Pancreas (tissue), 10 donors: Measurements from ENCODE around the gene POLH. TPM values are rescaled to one million over a fixed set of nuclear protein-coding genes. Genes with fewer than 3 reads are reported as not detected.
"Not testable (repeated sequence)": the region's sequence is repeated elsewhere in the genome, so short reads cannot be mapped to it uniquely, and the experiment has no call there.

Experiments used
- ATAC-seq, 4 donors: fragments of 200-7000 bp; cut with Tn5 transposase; one replicate each; pipeline versions ENCODE4 v1.8.0 to v1.9.1; 2020; ENCODE audit warnings: mild to moderate bottlenecking in 4 of 4, moderate library complexity in 4 of 4
- DNase-seq, 6 donors: peaks; one replicate each; pipeline ENCODE4 v3.0.0-alpha.2; 2020
- FAIRE-seq: peaks from 2 replicates; lab custom pipeline; 2012; peaks lifted over from hg19 to GRCh38; lab: Jason Lieb, UNC
- H3K27ac ChIP-seq, 4 donors: fragments of 200-600 bp; sonication (generic); 1 replicate in 3 of 4; 2 replicates in 1 of 4; pipeline versions ENCODE4 v1.5.0 to v1.8.0; 2020
- H3K27me3 ChIP-seq, 4 donors: fragments of 200-600 bp; one replicate each; pipeline ENCODE4 v1.8.0; 2021
- H3K36me3 ChIP-seq, 3 donors: fragments of 200-600 bp; sonication (generic) in 1 of 3; one replicate each; pipeline versions ENCODE4 v1.5.0 to v1.8.0; 2020 to 2021
- H3K4me1 ChIP-seq, 3 donors: fragments of 200-600 bp; one replicate each; pipeline ENCODE4 v1.8.0; 2021
- H3K4me3 ChIP-seq, 4 donors: fragments of 200-600 bp; sonication (generic) in 2 of 4; one replicate each; pipeline versions ENCODE4 v1.5.0 to v1.8.0; 2020 to 2021
- H3K9me3 ChIP-seq, 4 donors: fragments of 200-600 bp; one replicate each; pipeline ENCODE4 v1.8.0; 2021
- WGBS, 2 donors: extraction: QIAGEN DNeasy Blood & Tissue Kit; methylation state at CpG; one replicate each; pipeline ENCODE4 v1.1.7; 2013; 5-methylcytosine and 5-hydroxymethylcytosine counted together
- intact Hi-C, 3 donors: fragments of 100-400 bp; cut with DNase I; formaldehyde crosslinking; loops; one replicate each; pipeline versions ENCODE4 v1.11.1 to v1.14.2; 2022
- polyA plus RNA-seq, 2 donors: library from polyadenylated mRNA; stranded (reverse); fragments of 200-250 nt; gene quantifications; one replicate each; pipeline ENCODE4 v1.2.3, GENCODE V29; 2013
- total RNA-seq, 6 donors: library from RNA; stranded (reverse); fragmentation: NEBNext Ultra II Directional in 4 of 6; extraction: Animal tissue kit (Norgen Biotek cat#: 25700) in 4 of 6; gene quantifications; one replicate each; pipeline versions ENCODE4 v1.2.1 to v1.2.4, GENCODE V29; 2021 to 2023
- TF ChIP-seq, protein P1 (sequence below), 4 donors: fragments of 200-600 bp; sonication (generic) in 3 of 4; IDR thresholded peaks; one replicate each; pipeline versions ENCODE4 v1.5.0 to v1.8.0; 2021; ENCODE audit warnings: antibody characterized with exemption in 4 of 4
- donor health status: healthy with polysubstance abuse.
- donor health status: DM: no; HTN: no; CAD: no; lungs with moderate emphysema.
- donor health status: DM: no; HTN: no; CAD: no.
- donor health status: control.
- donor health status: control.
- donor health status: Bipolar disorder and iron deficiency.
- donor health status: DM: yes; HTN: yes; CAD: no.
- donor health status: DM: no; HTN: no; CAD: no.
- donor health status: DM: no; HTN: no; CAD: no.
- donor health status: DM: yes; HTN: yes; CAD: no.

Gene POLH
- total and polyA plus RNA-seq, 8 donors = 1.9 to 12.6 (median 7.7) TPM

GRCh38 chr6:43629104-43629504 is 53.1 kb downstream of the POLH start, which contains the start of gene GTPBP2:
Gene GTPBP2 (minus strand): TSS chr6:43629264. CDS start chr6:43629162, 102 bp downstream.
- Histone ChIP-seq H3K9me3 (no peaks in the 10 kb centered on the region), H3K27ac (peak within 1 kb of the TSS; percentile 87 to 97 (median 93)), H3K27me3 (no peaks in the 10 kb centered on the region), H3K4me3 (peak within 1 kb of the TSS; percentile 51 to 97 (median 82)), H3K36me3 (peaks cover 0 to 16% (median 5%) of the 10 kb centered on the region in 3 donors), H3K4me1 (peaks cover 0 to 21% (median 4%) of the 10 kb centered on the region in 3 donors)
- TF ChIP-seq, protein P1, sequence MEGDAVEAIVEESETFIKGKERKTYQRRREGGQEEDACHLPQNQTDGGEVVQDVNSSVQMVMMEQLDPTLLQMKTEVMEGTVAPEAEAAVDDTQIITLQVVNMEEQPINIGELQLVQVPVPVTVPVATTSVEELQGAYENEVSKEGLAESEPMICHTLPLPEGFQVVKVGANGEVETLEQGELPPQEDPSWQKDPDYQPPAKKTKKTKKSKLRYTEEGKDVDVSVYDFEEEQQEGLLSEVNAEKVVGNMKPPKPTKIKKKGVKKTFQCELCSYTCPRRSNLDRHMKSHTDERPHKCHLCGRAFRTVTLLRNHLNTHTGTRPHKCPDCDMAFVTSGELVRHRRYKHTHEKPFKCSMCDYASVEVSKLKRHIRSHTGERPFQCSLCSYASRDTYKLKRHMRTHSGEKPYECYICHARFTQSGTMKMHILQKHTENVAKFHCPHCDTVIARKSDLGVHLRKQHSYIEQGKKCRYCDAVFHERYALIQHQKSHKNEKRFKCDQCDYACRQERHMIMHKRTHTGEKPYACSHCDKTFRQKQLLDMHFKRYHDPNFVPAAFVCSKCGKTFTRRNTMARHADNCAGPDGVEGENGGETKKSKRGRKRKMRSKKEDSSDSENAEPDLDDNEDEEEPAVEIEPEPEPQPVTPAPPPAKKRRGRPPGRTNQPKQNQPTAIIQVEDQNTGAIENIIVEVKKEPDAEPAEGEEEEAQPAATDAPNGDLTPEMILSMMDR (IDR thresholded peaks at IDR 0.05) = no peak
- peak; percentile 20 for FAIRE-seq
- 0 to 1% methylated on average over 43 to 46 of the region's 46 CpGs for WGBS, 2 donors
- intact Hi-C loops = no loop called here
- DNase-seq = peak; percentile 95 to 99 (median 98)
- peak; percentile 85 to 93 (median 86) for ATAC-seq

DNA sequence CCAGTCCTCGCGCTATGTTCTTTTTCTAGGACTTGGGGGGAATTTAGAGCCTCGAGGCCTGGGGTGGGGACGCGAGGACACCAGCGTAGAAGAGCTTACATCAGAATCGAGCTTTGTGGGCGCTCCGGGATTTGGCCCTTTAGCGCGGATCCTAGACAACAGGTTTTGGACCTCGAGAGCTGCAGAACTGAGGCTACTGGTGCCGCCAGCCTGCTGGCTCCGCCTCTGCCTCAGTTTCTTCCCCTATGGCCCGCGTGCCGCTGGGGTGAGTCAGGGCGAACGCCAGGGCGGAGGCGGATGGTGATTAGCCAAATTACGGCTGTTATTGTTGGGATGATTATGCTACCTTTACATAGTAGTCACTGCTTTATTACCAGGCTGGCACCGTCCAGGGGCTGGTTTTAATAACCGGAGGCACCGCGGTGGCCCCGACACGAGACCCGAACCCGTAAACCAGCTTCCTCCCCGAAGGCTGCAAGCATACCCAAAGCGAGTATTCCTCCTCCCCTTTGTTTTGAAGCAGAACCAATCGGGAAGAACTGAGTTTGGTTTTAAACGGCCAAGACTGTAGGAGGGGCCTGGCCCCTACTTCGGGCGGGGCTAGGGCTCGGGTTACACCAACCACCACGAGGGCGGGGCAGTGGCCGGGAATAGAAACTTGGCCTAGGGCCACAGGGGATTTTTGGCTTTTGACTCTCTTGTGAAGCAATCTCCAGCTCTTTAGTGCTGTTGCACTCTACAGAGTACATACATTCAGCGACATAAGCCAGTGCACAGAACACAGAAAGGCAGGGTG is 53.7 kb downstream of the POLH start:
- H3K27me3 ChIP-seq = no peaks in the 10 kb centered on the region
- WGBS, 2 donors = 0% methylated on average over 41 of the region's 41 CpGs
- intact Hi-C loops = no loop called here
- peak overlapping the region; percentile 51 to 97 (median 82) for H3K4me3 ChIP-seq
- DNase-seq (peak; percentile 89 to 98 (median 96)), FAIRE-seq (peak; percentile 81), ATAC-seq (peak; percentile 81 to 90 (median 86))
- H3K27ac ChIP-seq = peak overlapping the region; percentile 87 to 97 (median 93)
- TF ChIP-seq, protein P1 (IDR thresholded peaks at IDR 0.05) = no peak
- peaks cover 0 to 21% (median 4%) of the 10 kb centered on the region in 3 donors for H3K4me1 ChIP-seq
- no peaks in the 10 kb centered on the region for H3K9me3 ChIP-seq
- peaks cover 0 to 10% (median 5%) of the 10 kb centered on the region in 3 donors for H3K36me3 ChIP-seq

DNA sequence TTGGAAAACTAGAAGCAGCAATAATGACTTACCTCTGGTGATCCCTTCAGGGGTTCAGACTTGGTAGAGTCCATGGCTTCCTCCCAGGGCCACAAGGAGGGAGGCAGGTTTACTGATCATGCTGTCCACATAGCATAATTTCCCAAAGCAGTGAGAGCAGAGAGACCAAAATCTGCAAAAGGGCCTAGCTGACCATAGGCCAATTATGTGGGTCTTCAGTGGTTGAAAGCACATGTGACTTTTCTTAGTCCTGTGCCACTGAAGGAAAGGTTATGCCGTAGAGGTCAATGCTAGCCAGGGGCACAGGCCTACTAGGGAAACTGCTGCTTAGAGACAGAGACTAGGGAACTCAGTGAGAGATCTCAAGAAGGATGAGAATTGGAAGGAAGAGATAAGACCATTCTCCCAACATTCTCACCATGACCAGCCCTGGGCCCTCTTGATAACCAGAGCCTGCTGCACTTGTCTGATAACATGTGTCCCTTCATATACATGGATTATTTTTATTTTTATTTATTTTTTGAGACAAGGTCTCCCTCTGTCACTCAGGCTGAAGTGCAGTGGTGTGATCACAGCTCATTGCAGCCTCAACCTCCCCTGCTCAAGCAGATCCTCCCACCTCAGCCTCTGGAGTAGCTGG is 55.1 kb downstream of the POLH start:
- Histone ChIP-seq H3K36me3 (no peaks in the 10 kb centered on the region), H3K9me3 (no peaks in the 10 kb centered on the region), H3K27ac (peak overlapping the region in 1 of 4 donors; percentile 17), H3K4me3 (no peak overlapping the region), H3K4me1 (peaks cover 4 to 23% (median 4%) of the 10 kb centered on the region in 3 donors), H3K27me3 (no peaks in the 10 kb centered on the region)
- peak in 1 of 6 donors; percentile 8 for DNase-seq
- intact Hi-C loops = no loop called here
- FAIRE-seq = no peak
- TF ChIP-seq, protein P1 (IDR thresholded peaks at IDR 0.05) = no peak
- WGBS, 2 donors = 96 to 98% methylated on average over 1 of the region's 1 CpG
- no peak for ATAC-seq

DNA sequence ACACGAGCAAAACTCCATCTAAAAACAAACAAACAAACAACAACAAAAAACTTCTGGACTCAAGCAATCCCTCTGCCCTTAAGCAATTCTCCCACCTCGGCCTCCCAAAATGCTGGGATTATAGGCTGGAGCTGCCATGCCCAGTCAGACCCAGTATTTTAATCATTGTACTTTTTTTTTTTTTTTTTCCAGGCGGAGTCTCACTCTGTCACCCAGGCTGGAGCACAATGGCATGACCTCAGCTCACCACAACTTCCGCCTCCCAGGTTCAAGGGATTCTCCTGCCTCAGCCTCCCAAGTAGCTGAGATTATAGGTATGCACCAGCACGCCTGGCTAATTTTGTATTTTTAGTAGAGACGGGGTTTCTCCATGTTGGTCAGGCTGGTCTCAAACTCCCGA is 57.0 kb downstream of the POLH start:
- H3K9me3 ChIP-seq, FAIRE-seq: not testable (repeated sequence)

DNA sequence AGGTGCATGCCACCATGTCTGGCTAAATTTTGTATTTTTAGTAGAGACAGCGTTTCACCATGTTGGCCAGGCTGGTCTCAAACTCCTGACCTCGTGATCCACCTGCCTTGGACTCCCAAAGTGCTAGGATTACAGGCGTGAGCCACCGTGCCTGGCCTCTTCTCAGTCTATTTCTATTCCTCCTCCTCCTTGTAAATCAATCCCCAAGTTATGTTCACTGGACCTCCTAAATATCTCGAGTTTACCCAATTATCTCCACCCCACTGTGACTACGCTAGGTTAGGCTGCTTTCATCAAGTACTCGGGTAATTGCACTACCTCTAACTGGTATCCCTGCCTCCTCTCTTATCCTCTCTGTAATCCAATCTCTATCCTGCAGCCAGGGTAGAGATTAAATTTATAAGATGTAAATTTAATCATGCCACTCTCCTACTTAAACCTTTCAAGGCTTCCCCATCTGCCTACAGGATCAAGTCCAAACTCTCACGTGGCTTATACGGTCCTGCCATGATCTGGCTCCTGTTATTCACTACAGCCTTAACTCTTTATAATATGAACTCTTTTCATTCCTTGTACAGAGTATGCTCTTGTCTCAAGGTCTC is 58.8 kb downstream of the POLH start:
- H3K27ac ChIP-seq = no peak overlapping the region
- H3K4me3 ChIP-seq = no peak overlapping the region
- FAIRE-seq (no peak), ATAC-seq (no peak), DNase-seq (no peak)
- WGBS, 2 donors = 67 to 72% methylated on average over 9 of the region's 9 CpGs
- TF ChIP-seq, protein P1 (IDR thresholded peaks at IDR 0.05) = no peak
- intact Hi-C loops = no loop called here
- H3K27me3 ChIP-seq = no peaks in the 10 kb centered on the region
- peaks cover 0 to 27% (median 15%) of the 10 kb centered on the region in 3 donors for H3K4me1 ChIP-seq
- peaks cover 0 to 3% (median under 1%) of the 10 kb centered on the region in 3 donors for H3K36me3 ChIP-seq
- no peaks in the 10 kb centered on the region for H3K9me3 ChIP-seq

More for the DNA sequence above, 57.0 kb downstream of the POLH start:
- ATAC-seq, H3K36me3 ChIP-seq, intact Hi-C loops, H3K4me3 ChIP-seq, H3K27ac ChIP-seq, H3K27me3 ChIP-seq: not testable (repeated sequence)
- 84 to 86% methylated on average over 7 of the region's 7 CpGs for WGBS, 2 donors
- DNase-seq = peak in 1 of 6 donors; percentile 9
- peaks cover 0 to 26% (median 15%) of the 10 kb centered on the region in 3 donors for H3K4me1 ChIP-seq
